GM19025 (cell line): Measurements from ENCODE around the gene GEMIN2.
"Not testable (repeated sequence)": the region's sequence is repeated elsewhere in the genome, so short reads cannot be mapped to it uniquely, and the experiment has no call there.

Experiments
- ATAC-seq: cut with Tn5 transposase; IDR thresholded peaks from one replicate; pipeline ENCODE4 v1.9.1; 2021; ENCODE audit warnings: mild to moderate bottlenecking, low read depth, moderate library complexity; ENCODE audit not compliant: unreplicated experiment

The GEMIN2 gene

DNA sequence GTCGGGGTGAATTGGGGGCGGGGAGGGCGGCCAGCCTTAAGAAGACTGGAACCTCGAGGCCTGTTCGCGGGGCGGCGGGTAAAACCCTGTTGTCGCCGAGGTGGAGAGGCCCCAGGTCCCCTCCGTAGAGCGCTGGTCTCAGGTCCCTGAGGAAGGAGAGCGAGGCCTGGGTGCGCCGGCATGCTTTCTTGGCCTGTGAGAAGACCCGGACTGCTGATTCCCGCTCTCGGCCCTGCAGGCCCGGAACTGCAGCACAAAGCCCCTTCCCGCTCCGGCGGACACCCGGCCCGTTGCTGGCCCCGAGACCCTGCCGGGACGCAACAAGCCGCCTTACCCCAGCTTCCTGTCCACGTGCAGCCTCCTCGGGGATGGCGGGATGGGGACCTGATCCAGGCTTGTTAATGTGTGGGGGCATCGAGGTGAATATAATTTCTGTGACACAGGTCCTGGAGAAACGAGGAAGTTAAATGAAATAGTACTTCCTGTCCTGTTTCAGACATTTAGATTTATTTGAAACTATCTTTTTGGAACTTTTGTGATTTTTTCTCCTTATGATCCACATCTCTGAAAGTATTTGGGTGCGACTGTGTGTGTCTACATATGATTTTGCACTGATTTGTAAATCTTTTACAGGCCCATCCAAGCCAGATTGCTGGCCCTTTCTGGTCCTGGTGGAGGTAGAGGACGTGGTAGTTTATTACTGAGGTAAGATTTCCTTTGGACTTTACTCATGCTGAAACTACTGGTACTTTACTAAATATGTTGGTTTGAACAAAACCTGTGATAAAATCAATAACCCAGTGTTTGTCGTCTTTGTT lies 61.5 kb downstream of the GEMIN2 start:
- ATAC-seq: peak; percentile 1

DNA sequence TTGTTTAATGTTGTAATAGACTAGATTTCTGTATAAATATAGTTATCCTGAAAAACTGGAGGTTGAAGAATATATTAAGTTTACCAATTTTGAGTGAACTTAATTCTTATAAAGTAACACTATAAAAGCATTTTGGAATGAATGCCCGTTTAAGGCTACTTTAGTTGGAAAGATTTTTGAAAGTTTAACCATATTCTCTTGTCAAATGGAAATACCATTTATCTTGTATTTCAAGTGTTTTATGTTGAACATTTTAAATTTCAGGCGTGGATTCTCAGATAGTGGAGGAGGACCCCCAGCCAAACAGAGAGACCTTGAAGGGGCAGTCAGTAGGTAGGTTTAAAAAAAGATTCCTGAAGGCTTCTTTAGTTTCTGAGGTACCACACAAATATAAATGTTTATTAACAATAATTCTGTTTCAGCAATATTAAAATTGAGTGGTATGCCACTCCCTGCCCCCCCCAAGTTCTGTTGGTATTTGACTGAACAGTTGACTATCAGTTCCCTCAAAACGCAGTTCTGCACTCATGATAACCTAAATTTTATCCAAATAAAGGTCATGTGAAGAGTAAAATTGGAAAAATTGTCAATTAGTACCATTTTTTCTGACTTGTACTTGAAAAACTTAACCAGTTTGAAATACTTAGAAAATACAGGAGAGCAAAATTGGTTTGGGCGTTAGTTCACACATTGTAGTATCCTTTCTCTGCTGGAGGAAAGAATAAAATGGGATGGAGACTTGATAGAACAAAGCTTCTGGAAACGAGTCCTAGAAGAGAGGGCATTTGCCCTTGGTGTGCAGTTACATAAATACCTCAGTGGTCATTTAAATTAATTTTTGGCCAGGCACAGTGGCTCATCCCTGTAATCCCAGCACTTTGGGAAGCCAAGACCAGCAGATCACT lies 62.4 kb downstream of the GEMIN2 start:
- no peak for ATAC-seq

DNA sequence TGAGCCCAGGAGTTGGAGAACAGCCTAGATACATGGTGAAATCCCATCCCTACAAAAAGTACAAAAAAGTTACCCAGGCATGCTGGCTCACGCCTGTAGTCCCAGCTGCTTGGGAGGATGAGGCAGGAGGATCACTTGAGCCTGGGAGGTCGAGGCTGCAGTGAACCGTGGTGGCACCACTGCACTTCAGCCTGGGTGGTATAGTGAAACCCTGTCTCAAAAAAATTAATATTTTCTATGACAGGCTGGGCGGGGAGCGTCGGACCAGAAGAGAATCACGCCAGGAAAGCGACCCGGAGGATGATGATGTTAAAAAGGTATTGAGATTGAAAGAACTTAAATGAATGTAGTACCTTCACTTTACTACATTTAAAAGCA lies 63.0 kb downstream of the GEMIN2 start:
- ATAC-seq: no peak

DNA sequence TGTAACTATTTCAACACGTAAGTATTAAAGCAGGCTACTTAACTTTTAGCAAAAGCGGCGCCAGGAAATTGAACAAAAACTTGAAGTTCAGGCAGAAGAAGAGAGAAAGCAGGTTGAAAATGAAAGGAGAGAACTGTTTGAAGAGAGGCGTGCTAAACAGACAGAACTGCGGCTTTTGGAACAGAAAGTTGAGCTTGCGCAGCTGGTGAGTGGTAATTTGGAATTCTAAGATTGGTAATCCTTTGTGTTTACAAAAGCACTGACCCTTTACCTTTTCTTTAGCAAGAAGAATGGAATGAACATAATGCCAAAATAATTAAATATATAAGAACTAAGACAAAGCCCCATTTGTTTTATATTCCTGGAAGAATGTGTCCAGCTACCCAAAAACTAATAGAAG lies 64.9 kb downstream of the GEMIN2 start:
- ATAC-seq: no peak

DNA sequence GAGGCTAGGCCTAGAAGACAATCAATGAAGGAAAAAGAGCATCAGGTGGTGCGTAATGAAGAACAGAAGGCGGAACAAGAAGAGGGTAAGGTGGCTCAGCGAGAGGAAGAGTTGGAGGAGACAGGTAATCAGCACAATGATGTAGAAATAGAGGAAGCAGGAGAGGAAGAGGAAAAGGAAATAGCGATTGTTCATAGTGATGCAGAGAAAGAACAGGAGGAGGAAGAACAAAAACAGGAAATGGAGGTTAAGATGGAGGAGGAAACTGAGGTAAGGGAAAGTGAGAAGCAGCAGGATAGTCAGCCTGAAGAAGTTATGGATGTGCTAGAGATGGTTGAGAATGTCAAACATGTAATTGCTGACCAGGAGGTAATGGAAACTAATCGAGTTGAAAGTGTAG lies 66.4 kb downstream of the GEMIN2 start:
- no peak for ATAC-seq

DNA sequence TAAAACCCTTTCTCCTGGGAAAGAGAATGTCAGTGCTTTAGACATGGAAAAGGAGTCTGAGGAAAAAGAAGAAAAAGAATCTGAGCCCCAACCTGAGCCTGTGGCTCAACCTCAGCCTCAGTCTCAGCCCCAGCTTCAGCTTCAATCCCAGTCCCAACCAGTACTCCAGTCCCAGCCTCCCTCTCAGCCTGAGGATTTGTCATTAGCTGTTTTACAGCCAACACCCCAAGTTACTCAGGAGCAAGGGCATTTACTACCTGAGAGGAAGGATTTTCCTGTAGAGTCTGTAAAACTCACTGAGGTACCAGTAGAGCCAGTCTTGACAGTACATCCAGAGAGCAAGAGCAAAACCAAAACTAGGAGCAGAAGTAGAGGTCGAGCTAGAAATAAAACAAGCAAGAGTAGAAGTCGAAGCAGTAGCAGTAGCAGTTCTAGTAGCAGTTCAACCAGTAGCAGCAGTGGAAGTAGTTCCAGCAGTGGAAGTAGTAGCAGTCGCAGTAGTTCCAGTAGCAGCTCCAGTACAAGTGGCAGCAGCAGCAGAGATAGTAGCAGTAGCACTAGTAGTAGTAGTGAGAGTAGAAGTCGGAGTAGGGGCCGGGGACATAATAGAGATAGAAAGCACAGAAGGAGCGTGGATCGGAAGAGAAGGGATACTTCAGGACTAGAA lies 67.0 kb downstream of the GEMIN2 start:
- ATAC-seq: no peak

DNA sequence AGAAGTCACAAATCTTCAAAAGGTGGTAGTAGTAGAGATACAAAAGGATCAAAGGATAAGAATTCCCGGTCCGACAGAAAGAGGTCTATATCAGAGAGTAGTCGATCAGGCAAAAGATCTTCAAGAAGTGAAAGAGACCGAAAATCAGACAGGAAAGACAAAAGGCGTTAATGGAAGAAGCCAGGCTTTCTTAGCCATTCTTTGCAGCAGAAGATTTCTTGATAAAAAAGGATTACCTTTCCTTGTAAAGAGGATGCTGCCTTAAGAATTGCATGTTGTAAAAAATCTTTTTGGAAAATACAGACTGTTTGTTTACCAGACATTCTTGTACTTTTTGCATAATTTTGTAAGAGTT lies 67.5 kb downstream of the GEMIN2 start:
- ATAC-seq: no peak

DNA sequence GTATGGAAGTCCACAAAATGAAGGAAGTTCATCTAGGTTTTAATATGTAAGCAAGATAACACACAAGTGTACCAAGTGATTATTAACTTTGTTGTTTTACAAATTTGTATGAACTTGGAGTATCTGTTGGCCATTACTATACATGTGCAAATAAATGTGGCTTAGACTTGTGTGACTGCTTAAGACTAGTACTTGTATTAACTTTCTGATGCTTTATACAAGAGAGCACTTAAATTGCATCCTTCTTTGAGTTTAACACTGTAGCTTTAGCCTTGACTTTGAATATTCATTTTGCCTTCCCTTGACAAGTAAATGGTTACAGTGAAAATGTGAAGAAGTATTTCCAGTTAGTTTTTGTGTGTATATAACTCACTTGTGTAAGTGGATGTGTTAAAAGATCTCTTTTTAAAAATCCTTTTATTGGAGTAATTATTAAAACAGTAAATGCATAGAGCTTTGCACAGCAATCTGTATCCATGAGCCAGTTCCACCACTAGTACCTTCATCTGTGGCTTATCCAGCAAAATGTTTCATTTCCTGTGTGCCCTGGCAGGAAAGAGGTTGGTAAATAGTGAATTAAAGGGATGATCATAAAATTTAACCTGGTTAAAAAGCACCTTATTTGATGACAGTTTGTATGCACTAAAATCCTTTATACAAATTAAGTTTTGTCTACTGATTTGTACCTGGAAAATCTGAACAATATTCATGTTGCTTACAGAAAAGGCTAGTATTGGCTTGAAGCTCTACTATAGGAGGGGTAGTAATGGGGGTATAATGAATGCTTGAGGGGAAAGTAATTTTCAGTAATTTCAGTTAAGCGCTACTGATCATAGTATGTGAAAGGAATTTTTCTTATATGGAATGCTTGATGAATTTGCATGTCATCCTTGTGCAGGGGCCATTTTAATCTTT lies 68.9 kb downstream of the GEMIN2 start:
- ATAC-seq: no peak

DNA sequence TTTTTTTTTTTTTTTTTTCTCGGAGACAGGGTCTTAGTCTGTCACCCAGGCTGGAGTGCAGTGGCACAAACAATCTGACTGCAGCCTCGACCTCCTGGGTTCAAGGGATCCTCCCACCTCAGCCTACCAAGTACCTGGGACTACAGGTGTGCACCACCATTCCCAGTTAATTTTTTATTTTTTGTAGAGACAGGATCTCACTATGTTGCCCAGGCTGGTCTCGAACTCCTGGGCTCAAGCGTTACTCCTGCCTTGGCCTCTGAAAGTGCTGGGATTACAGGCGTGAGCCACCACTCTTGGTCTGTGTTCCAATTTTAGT lies 69.5 kb downstream of the GEMIN2 start:
- not testable (repeated sequence) for ATAC-seq

DNA sequence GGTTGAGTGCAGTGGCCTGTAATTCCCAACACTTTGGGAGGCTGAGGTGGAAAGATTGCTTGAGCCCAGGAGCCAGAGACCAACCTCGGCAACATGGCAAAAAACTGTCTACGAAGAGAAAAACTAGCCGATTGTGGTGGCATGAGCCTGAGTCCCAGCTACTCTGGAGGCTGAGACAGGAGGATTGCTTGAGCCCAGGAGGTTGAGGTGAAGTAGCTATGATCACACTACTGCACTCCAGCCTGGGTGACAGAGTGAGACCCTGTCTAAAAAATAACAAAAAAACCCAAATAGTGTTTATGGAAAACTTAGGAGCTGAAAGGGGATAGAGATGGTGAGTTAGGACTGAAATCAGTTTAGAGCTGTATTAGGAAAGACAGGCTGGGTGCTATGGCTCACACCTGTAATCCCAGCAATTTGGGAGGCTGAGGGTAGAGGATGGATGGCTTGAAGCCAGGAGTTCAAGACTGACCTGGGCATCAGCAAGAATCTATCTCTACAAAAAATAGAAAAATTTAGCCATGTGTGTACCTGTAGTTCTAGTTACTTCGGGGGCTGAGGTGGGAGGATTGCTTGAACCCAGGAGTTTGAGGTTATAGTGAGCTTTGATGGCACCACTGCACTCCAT lies 70.6 kb downstream of the GEMIN2 start:
- ATAC-seq: no peak

DNA sequence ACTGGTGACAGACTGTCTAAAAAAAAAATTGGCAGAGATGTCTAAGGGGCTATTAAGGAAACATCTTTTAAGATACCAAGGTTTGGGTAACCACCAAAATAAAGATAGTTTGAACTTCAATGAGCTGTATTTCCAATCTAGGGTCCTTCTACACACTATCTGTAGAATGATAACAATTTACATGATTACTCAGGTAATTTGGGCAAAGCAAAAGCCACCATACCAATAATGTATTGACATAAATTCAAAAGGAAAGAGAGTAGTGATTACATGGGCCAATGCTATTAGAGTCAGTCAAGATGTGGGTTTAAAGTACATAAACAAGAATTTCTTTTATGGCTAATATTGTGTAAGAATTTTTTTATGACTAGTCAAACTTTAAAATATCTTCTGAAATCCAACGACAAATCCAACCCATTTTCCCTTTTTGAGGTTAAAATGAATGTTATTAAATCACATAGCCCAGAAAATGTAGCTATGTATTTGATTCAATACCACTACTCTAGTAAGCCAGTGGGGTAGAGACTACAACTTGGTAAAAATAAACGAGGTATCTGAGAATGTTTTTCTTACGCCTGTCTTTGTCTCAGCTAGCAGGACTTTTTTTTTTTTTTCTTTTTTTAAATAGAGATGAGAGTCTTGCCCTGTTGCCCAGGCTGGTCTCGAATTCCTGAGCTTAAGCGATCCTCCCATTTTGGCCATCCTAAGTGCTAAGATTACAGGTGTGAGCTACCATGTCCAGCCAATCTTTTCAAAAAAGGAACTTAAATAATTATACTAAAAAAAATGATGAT lies 71.3 kb downstream of the GEMIN2 start:
- ATAC-seq: no peak
